ENCODE measurements around the gene CDKN1A.

DNA sequence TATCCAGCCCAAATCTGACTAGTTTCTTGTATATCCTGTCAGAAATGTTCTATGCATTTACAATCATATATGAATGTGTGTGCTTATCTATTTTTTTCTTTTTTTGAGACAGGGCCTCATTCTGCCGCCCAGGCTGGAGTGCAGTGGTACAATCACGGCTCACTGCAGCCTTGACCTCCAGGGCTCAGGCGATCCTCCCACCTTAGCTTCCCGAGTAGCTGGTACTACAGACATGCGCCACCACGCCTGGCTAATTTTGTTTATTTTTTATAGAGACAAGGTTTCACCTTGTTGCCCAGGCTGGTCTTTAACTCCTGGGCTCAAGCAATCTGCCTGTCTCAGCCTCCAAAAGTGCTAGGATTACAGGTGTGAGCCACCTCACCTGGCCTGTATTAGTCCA lies 16.1 kb downstream of the CDKN1A start:
- TF ChIP-seq POLR2A (IDR thresholded peaks at IDR 0.05; ENCODE audit: low read depth): no peak
- no peak for TF ChIP-seq CTCF (IDR thresholded peaks at IDR 0.05)
- no peak for TF ChIP-seq POLR2AphosphoS5 (IDR thresholded peaks at IDR 0.05)
